Measurements from ENCODE around the gene DLGAP4. TPM values are rescaled to one million over a fixed set of nuclear protein-coding genes. Genes with fewer than 3 reads are reported as not detected.

The DLGAP4 gene
- total and polyA plus RNA-seq, 10 of the 15 experiments (the other 5 are each of a cell fraction or from before 2014, with no cell fraction given): 0.42 to 43.3 (median 19.0) TPM

GRCh38 chr20:36468149-36469000 lies 162.2 kb downstream of the DLGAP4 start:
- Histone ChIP-seq H4K20me1 (ENCODE audit: control insufficient read depth, insufficient read depth) (no peaks in the 10 kb centered on the region), H3K4me1 (ENCODE audit: control insufficient read depth, insufficient read depth, low read length) (peaks cover 70% of the 10 kb centered on the region), H3K4me2 (ENCODE audit: control insufficient read depth, insufficient read depth) (peak overlapping the region; percentile 90), H3K9me3 (replicated peaks; ENCODE audit: control insufficient read depth, insufficient read depth, low read length) (no peaks in the 10 kb centered on the region), H3K36me3 (ENCODE audit: control insufficient read depth in 2 of 2, insufficient read depth in 2 of 2, low read length in 1 of 2) (peaks cover 0 to 2% of the 10 kb centered on the region in 2 experiments; a peak in 1 of 4 replicates), H3K79me2 (ENCODE audit: control insufficient read depth, insufficient read depth, low read length) (peaks cover 76% of the 10 kb centered on the region), H2AFZ (ENCODE audit: control insufficient read depth, low read depth, low read length) (no peak overlapping the region), H3K9ac (ENCODE audit: control insufficient read depth, insufficient read depth, low read length) (peak overlapping the region; percentile 63; the same call in 1 of the 2 replicates), H3K4me3 (peak overlapping the region; percentile 23), H3K27me3 (replicated peaks in 1 of 2; ENCODE audit: control insufficient read depth in 2 of 2, insufficient read depth in 2 of 2, low read length in 1 of 2) (no peaks in the 10 kb centered on the region), H3K27ac (ENCODE audit: control insufficient read depth, insufficient read depth) (peak overlapping the region; percentile 88)
- intact Hi-C loops (cut with micrococcal nuclease; ENCODE audit: unreplicated experiment) (loop anchor here (10.0 kb wide), 3 partner anchors 106 to 376 kb away; partner anchors contain the start of gene TGIF2), in situ Hi-C loops (cut with MboI) (no loop called here)
- RAD21 ChIA-PET (ENCODE audit: unreplicated experiment): interaction anchor here (0.6 kb wide), 1 partner anchor 368 kb away, joined by 3 read pairs; no protein-coding TSS in a partner anchor
- TF ChIP-seq FOXK2 (IDR thresholded peaks at IDR 0.05) (0 out of 2 replicates have a peak, but pooled peaks have one; percentile 16), HSF1 (IDR thresholded peaks at IDR 0.05; ENCODE audit: low read depth, low read length) (no peak), MLLT1 (IDR thresholded peaks at IDR 0.05) (peak; percentile 39; the same call in 1 of the 2 replicates), PBX3 (IDR thresholded peaks at IDR 0.05; ENCODE audit: insufficient replicate concordance, low read depth, low read length) (peak; percentile 1)
- WGBS (ENCODE audit: insufficient coverage, insufficient replicate concordance, low lambda C conversion rate, missing lambda C conversion rate): 98% methylated on average over 10 of the region's 10 CpGs
- BruUV-seq (replicated peaks): no TSS peak
- CTCF ChIA-PET: interaction anchor here (0.6 to 0.8 kb wide), 2 partner anchors 130 to 419 kb away, joined by 3 read pairs; no protein-coding TSS in a partner anchor
- ATAC-seq: peak; percentile 13; the same call in 2 of the 3 replicates
- POLR2A ChIA-PET: interaction anchor here (0.9 kb wide), 1 partner anchor 126 kb away, joined by 5 read pairs; no protein-coding TSS in a partner anchor
- SMC1A ChIA-PET (ENCODE audit: uncharacterized antibody, unreplicated experiment): no interaction called here
- no peak for FAIRE-seq
- no peak for DNase-seq (ENCODE audit: low read depth, low spot score)

Data from GM12878 (cell line).